Superior temporal gyrus (tissue), 1 donor: ENCODE results near the gene MPRIP.
"Not testable (repeated sequence)": the region's sequence is repeated elsewhere in the genome, so short reads cannot be mapped to it uniquely, and the experiment has no call there.

Experiments
- DNase-seq: peaks from one replicate; pipeline ENCODE4 v3.0.0-alpha.2; 2016; ENCODE audit errors: extremely low spot score

The MPRIP gene, protein sequence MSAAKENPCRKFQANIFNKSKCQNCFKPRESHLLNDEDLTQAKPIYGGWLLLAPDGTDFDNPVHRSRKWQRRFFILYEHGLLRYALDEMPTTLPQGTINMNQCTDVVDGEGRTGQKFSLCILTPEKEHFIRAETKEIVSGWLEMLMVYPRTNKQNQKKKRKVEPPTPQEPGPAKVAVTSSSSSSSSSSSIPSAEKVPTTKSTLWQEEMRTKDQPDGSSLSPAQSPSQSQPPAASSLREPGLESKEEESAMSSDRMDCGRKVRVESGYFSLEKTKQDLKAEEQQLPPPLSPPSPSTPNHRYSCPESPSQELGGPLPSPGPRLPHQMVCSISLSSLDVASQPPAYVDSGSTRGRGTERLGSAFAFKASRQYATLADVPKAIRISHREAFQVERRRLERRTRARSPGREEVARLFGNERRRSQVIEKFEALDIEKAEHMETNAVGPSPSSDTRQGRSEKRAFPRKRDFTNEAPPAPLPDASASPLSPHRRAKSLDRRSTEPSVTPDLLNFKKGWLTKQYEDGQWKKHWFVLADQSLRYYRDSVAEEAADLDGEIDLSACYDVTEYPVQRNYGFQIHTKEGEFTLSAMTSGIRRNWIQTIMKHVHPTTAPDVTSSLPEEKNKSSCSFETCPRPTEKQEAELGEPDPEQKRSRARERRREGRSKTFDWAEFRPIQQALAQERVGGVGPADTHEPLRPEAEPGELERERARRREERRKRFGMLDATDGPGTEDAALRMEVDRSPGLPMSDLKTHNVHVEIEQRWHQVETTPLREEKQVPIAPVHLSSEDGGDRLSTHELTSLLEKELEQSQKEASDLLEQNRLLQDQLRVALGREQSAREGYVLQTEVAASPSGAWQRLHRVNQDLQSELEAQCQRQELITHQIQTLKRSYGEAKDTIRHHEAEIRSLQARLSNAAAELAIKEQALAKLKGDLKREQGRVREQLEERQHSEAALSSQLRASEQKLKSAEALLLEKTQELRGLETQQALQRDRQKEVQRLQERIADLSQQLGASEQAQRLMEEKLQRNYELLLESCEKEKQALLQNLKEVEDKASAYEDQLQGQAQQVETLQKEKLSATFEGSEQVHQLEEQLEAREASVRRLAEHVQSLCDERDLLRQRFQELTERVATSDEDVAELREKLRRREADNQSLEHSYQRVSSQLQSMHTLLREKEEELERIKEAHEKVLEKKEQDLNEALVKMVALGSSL (N-terminal part only)

DNA sequence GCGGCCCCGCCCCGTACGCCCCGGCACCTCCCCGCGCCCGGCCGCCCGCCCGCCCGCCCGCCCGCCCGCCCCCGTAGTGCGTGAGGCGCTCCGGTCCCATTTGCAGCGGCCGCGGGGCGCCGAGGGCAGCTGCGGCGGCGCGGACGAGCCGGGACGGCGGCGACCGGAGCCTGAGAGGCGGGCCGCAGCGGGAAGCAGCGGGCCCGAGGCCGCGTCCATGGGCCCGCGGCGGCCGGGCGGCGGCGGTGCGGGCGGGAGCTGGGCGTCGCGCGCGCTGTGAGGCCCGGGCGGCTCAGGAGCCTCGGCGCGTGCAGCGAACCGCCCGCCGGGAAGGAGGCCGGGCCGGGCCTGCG lies at the start of gene MPRIP:
Gene MPRIP (plus strand): TSS at position 74 of the 353 bp plus-strand sequence. CDS start 392 bp downstream, outside the sequence.
- no peak for DNase-seq

DNA sequence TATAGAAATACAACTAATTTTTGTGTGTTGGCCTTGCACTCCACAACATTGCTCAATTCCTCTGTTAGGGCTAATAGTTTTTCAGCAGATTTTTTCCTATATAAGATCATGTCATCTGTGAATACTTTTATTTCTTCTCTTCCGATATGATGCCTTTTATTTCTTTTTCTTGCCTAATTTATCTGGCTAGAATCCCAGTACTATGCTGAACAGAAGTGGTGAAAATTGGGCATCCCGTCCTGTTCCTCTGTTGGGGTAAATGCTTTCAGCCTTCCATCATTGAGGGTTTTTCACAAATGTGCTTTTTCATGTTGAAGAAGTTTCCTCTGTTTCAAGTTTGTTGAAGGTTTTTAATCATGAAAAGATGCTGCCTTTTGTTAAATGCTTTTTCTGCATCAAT lies 47.6 kb upstream of the MPRIP start:
- no peak for DNase-seq

DNA sequence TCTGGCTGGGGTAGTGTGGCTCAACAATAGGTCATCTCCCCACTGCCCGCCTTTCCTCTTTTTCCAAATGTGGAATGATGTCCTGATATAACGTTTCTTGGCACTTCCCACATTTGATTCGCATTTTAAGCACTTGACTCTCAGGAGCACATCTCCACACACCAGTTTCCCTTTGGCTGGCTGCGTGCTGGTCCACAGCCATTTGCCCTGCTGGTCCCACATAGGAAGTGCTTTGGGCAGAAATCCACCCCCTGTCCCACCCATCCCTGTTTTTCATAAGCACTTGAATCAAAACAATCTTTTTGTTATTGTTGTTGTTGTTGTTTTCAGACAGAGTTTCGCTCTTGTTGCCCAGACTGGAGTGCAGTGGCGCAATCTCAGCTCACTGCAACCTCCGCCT lies 46.3 kb upstream of the MPRIP start:
- no peak for DNase-seq

DNA sequence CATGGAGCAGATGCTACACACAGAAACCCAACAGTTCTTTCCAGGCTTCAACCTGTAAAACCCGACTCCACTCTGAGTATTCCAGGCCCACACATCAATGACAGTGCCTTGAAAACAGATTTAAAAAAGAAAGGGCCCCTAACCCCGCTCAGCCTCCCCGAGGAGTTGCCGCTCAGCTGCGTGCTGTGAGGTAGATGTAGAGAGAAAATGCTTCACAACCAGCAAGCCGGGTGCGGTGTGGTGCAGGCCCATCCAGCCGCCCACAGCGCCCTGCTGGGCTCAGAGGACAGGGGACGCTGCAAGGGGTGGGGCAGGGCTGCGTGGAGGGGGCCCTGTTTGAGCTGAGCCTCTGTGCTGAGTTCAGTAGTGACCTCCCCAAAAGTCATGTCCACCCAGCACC lies 45.5 kb upstream of the MPRIP start:
- DNase-seq = not testable (repeated sequence)

DNA sequence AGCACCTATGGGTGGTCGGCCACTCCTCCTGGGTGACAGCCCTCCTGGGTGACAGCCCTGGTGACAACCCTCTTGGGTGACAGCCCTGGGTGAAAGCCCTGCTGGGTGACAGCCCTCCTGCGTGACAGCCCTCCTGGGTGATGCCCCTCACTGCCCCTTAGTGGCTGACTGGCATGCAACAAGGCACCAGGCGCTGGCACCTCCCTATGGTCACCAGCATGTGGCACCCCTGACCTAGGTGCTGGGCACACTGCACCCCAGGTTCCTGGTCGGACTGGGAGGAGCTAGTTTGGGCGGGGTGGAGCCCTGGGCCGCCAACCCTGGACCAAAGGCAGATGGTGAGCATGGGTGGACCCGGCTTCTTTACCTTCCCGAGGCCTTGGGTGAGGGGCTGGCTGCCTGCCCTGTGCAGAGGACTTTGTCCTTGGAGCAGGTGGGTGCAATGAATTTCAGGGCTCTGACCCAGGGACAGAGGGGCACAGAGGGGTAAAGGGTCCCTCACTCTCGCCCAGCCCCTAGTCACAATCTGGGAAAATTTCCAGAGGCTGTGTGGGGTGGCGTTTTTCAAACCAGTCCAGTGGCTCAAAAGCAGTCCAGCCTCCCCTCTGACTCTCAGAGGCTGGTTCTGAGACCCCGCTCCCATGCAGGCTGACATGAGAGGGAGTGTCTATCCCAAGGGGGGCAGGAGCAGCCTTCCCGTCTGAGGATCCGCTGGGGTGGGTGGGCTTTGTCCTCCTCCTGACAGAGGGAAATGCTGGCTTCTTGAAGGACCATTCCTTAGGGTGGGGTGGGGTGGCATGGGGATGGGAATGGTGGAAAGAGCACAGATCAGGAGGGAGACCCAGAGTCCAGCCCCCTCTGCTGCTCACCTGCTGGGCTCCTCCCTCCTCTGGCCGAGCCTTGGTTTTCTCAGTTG lies 44.5 kb upstream of the MPRIP start:
- DNase-seq = no peak

DNA sequence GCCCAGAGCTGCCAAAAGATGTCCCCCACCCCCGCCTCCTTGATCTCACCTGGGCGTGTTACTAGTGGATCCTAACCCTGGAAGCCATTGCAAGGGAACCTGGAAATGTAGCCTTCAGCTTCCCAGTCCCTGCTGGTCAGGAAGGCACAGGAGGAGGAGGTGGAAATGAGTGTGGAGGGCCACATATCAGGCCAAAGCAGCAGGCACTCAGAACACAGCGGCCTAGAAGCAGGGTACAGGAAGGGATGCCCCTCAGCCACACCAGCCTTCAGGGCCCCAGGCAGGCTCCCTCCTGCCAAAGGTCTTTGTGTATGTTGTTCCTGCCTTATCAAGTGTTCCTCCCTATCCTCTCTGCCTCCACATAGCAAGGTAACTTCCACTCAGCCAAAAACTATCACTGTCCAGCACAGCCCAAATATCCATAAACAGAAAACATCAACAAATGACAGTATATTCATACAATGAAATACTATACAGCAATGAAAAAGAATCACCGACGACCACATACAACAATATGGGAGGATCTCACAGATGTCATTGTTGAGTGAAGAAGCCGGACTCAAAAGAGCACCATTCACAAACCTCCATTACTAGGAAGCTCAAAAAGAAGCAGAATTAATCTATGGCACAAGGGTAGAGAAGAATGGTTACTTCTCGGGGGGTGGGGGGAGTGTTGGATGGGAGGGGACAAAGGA lies 42.2 kb upstream of the MPRIP start:
- no peak for DNase-seq

DNA sequence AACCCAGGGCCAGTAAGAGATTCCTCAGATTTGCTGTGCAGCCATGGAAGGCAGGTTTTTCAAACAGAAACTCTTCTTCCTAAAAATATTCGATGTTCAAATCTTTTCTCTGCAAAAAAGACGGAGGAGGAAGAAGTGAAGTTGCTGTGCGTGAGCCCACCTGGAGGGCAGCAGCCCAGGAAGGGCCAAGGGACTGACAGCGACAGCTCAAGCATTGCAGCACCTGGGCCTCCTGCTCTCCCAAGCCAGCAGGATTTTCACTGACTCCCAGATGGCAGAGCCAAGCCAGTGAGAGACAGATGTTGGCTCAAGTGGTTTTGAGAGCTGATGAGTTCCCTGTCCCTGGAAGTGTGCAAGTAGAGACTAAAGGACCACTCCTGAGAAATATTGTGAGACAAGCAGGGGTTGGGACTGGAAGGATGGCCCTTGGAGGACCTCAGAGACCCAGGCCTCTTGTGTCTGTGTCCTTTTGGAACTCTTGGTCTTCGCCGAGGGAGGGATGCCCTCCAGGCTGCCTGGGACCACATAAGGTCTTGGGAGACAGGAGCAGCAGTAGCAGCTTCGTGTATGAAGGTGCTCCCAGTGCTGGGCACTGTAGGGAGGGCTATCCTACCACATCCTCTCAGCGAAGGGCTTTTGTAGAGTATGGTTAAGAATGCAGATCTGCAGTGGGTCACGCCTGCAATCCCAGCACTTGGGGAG lies 41.0 kb upstream of the MPRIP start:
- DNase-seq = no peak

DNA sequence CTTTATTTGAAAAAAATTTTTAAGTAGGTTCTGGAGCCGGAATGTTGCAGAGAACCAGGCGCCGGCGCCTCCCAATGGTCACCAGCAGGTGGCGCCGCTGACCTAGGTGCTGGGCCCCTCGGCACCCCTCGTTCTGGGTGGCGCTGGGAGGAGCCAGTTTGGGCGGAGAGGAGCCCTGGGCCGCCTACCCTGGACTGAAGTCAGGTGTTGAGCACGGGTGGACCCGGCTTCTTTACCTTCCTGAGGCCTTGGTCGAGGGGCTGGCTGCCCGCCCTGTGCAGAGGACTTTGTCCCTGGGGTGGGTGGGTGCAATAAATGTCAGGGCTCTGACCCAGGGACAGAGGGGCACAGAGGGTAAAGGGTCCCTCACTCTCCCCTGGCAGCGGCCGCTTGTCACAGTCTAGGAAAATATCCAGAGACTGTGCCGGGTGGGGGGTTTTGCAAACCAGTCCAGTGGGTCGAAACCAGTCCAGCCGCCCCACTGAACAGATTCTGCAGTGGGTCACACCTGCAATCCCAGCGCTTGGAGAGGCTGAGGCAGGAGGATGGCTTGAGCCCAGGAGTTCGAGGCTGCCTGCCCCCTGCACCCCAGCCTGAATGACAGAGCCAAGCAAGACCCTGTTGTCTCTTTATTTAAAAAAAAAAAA lies 40.3 kb upstream of the MPRIP start:
- DNase-seq = peak; percentile 81

DNA sequence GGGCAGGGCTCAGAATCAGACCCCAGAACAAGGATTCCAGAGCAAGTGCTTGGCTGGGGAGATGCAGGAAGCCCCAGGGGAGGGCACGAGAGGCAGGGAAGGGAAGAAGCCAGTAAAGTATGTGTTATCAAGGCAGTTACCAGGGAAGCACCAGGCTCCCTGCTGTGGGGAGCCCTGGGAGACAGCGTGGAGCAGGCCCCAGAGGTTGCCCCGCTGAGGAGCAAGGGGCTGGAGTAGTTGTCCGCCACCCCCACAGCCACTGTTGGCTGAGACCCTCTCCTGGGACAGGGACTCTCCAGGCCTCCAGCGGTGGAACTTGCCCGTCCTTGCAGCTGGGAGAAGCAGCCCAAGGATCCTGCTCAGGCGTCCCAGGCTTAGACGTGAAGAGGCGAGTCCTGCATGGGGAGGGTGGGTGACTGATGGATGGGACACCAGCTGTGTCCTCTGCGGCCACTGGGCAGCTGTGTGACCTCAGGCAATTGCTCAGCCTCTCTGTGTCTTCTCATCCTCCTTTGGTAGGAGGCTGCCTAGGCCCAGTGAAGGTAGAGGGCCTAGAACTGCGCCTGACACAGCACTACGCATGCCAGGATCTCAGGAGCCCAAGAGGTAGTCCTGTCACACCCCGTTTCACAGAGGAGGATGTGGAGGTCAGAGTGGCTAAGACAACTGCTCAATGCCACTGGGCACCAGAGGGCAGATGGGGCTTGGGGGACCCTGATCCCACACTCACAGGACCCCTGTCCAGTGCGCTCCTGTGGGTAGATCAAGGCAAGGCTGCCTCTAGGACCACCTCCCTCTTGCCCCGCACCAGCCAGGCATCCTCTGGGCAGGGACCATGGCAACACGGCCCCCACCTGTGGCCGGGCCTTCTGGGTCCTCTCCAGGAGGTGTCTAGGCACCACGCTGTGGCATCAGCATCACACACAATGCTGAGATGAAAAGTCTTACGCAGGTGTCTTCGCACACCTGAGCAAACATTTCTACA lies 39.2 kb upstream of the MPRIP start:
- not testable (repeated sequence) for DNase-seq

DNA sequence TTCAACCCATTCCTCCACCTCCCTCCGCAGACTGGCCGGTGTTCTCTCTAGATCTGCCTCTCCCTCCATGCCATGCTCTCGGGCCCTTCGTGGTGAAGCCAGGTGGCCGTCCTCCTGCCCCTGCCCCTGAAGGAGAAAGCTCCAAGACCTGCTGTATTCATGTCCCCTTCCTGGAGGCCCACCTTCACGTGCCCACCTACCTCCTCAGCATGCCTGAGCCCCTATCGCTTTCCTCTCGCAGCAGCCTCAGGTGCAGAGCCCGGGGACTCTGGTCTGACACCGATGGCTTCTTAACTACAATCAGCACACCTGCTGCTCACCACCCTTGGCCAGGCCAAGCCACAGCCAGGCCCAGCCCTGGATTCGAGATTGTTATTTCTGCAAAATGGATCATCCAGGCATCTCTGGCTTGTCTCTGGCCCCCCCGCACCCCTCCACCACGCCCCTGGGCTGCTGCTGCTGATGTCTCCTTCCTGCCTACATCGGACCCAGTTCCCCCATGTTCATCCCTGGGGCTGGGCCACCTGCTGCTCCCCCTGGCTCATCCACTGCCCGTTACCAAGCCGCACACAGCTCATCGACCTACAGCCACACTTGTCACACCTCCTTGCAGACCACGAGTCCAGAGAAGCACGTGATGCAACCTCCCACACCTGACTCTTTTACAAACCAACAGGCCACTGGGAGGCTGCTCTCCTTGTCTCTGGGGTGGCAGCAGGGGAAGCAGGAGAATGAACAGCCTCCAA lies 37.8 kb upstream of the MPRIP start:
- DNase-seq = no peak

DNA sequence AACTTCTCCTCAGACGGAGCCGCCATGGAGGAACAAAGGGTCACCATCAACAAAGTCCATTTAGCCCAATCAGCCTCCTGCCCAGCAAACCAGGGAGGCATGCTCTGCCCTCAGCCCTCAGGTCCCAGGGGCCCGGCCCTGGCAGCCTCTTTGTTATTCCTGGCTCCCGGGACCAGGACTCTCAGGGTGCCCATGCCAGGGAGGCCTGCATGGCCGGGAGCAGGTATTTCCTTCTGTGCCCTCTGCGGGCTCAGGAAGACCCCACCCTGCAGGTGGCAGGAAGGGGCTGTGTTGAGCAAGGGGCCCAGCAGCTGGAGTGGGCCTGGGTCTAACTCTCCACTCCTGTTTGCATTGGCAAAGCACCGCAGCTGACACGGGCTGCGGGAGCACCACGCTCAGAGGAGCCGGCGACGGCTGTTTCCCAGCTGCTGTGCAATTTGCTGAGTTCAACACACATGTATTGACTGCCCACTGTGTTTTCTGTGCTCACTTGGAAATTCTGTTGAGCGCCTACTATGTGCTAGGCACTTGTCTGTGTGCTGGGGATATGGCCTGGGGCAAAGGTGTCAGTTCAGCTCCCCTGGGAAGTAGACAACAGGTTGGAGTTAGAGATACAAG lies 37.2 kb upstream of the MPRIP start:
- DNase-seq = not testable (repeated sequence)

DNA sequence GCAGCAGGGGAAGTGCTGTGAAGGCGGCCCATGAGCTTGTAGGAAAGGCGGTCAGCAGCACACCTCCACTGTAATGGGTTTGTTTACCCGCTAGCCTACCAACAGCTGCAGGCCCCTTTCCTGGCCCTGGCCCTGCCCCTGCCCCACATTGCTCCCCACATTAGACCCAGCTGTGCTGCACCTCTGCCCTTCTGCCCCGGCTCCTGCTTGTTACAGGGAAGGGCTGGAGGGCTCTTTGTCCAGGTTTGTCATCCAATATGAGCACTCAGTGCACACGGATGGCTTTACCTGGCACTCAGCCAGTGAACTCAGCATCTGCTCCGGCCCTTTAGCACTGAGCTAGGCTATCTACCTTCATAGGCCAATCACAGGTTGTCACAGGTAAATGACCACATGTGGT lies 34.4 kb upstream of the MPRIP start:
- not testable (repeated sequence) for DNase-seq

DNA sequence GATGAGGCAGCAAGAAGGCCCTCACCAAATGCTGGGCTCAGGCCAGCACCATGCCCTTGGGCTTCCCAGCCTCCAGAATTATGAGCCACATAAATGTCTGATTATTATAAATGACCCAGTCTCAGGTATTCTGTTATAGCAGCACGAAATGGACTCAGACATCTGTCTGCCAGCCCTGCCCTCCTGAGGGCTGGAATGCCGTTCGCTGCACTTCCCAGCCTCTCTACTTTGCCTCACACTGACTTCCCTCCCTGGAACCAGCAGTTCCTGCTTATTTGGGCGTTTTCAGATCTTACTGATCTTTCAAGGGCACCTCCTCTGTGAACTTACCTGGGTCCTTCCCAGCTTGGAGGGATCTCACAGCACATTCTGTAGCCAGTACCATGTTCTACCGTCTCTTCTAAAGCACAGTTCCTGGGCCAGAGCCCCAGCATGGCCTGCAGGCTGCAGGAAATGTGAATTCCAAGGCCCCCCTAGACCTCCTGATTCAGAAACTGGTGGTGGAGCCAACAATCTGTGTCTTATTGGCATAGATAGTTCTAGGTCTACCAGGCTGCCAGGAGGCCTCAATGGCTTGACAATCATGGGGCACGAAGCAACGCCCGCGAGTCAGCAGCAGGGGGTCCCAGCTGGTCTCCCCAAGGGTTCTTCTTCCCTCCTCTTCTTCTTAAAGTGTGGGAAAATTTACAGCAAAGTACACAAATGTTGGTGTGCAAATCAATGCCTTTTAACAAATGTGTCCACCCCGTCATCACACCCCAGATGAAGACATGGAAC lies 33.4 kb upstream of the MPRIP start:
- DNase-seq = not testable (repeated sequence)

DNA sequence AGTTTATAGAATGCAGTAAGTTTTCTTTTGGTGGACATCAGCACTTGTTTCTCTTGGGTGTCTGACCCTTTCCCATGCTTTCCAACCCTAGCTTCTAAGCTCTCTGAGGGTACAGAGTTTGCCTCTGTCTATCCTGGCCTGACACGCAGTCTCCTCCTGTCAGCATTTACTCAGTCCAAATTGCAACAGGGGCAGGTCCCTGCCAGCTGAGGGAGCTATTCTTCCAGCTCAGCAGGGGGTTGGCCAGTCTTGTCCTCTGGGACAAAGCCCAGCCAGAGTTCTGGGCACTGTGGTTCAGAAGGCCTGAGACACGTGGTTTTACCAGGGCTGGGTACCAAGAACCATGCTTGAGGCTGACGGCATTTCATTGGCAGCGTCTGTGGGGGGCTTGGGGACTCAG lies 32.3 kb upstream of the MPRIP start:
- DNase-seq = not testable (repeated sequence)

DNA sequence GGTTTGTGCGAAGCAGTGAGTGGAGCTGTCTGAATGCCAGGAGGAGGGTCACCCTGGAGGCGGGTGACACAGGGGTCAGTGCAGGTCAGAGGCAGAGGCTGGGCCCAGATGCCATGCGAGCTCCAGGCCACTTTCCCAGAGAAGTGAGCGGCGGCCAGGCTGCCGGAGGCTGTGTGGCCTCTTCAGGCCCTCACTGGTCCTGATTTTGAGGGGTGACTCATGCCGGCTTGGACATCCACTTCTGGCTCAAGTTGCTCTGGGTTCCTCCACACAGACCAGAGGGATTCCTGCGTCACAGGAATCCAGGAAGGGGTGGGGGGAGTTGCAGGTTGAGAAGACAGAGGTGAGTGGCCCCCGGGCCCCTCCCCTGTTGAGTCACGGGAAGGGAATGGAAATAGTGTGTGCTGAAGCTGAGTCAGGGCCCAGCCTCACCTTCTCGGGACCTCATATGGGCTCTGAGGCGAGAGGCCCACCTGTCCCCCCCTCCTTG lies 31.7 kb upstream of the MPRIP start:
- not testable (repeated sequence) for DNase-seq
